WTC11 (cell line): ENCODE results near the gene FSTL3.

Source experiments
- ATF1 ChIP-seq: sonication (generic); formaldehyde crosslinking; IDR thresholded peaks from 2 replicates; pipeline ENCODE4 v1.8.1; 2023; ENCODE audit warnings: mild to moderate bottlenecking, moderate library complexity, missing genetic modification reagents
- CTCF ChIP-seq: fragments of 200-600 bp; IDR thresholded peaks from 2 replicates; pipeline ENCODE4 v1.8.0; 2022; ENCODE audit warnings: antibody characterized with exemption
- FOXP4 ChIP-seq: sonication (generic); formaldehyde crosslinking; IDR thresholded peaks from 2 replicates; pipeline ENCODE4 v1.8.0; 2022; ENCODE audit warnings: mild to moderate bottlenecking, missing genetic modification reagents
- IRF2 ChIP-seq: sonication (generic); formaldehyde crosslinking; IDR thresholded peaks from 2 replicates; pipeline ENCODE4 v1.8.0; 2022; ENCODE audit warnings: low read depth, missing genetic modification reagents, borderline replicate concordance
- JUN ChIP-seq: sonication (generic); formaldehyde crosslinking; IDR thresholded peaks from 2 replicates; pipeline ENCODE4 v1.8.0; 2023; ENCODE audit warnings: mild to moderate bottlenecking, missing genetic modification reagents
- NR2C2 ChIP-seq: sonication (generic); formaldehyde crosslinking; IDR thresholded peaks from 2 replicates; pipeline ENCODE4 v1.8.0; 2022; ENCODE audit warnings: mild to moderate bottlenecking, missing genetic modification reagents
- NR3C1 ChIP-seq: sonication (generic); formaldehyde crosslinking; conservative IDR thresholded peaks from 2 replicates; pipeline ENCODE4 v1.8.1; 2023; ENCODE audit warnings: low read depth, mild to moderate bottlenecking, missing genetic modification reagents
- RELA ChIP-seq: sonication (generic); formaldehyde crosslinking; IDR thresholded peaks from 2 replicates; pipeline ENCODE4 v1.8.1; 2022; ENCODE audit warnings: missing genetic modification reagents, mild to moderate bottlenecking, borderline replicate concordance
- ZNF138 ChIP-seq: sonication (generic); formaldehyde crosslinking; conservative IDR thresholded peaks from 2 replicates; pipeline ENCODE4 v1.8.1; 2022; ENCODE audit warnings: mild to moderate bottlenecking, moderate library complexity, missing genetic modification reagents

DNA sequence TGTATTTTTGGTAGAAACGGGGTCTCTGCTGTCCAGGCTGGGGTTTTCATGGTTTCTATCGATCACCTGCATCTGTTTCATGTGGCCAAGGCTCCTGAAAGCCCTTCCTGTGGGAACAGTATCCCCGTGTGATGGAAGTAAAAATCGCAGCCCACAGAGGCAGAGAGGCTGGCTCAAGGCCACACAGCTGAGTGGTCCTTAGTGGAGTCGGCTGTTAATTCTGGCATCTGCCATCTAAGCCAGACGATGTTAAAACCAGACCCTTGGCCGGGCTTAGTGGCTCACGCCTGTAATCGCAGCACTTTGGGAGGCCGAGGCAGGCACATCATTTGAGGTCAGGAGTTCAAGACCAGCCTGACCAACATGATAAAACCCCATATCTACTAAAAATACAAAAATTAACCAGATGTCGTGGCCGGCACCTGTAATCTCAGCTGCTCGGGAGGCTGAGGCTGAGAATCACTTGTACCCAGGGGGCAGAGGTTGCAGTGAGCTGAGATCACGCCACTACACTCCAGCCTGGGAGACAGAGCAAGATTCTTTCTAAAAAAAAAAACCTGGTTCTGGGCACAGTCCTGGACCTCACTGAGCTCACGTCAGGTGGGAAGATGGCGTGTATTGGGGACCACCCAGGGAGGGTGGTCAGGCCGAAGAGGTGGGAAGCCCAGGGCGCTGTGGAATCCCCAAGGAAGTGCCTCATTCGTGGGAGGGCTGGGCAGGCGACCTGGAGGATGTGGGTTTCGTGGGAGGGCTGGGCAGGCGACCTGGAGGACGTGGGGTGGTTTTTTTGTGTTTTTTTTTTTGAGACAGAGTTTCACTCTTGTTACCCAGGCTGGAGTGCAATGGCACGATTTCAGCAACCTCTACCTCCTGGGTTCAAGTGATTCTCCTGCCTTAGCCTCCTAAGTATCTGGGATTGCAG, 56.2 kb downstream of the FSTL3 start:
- TF ChIP-seq FOXP4 (CRISPR knock-in tag) (no peak), NR2C2 (CRISPR knock-in tag) (no peak), IRF2 (no peak), ATF1 (no peak), RELA (CRISPR knock-in tag) (no peak), ZNF138 (CRISPR knock-in tag) (no peak), JUN (no peak), CTCF (no peak), NR3C1 (CRISPR knock-in tag) (no peak)
